Measurements from ENCODE around the gene SPEF1.

SPEF1 gene

GRCh38 chr20:3744806-3745685, 36.2 kb downstream of the SPEF1 start:
- peak; percentile 15 for DNase-seq

- no peak for DNase-seq
These were observed 37.2 kb downstream of the SPEF1 start for GRCh38 chr20:3744037-3744436.

GRCh38 chr20:3743251-3743650, 38.0 kb downstream of the SPEF1 start:
- peak; percentile 24 for DNase-seq

- no peak for DNase-seq
These were observed 39.3 kb downstream of the SPEF1 start for GRCh38 chr20:3741836-3742458.

- DNase-seq = no peak
These were observed 40.5 kb downstream of the SPEF1 start for GRCh38 chr20:3740615-3741301.

GRCh38 chr20:3739926-3740451, 41.3 kb downstream of the SPEF1 start:
- DNase-seq = no peak

GRCh38 chr20:3739054-3739925, 42.0 kb downstream of the SPEF1 start:
- DNase-seq = no peak

GRCh38 chr20:3738111-3739053, 42.9 kb downstream of the SPEF1 start:
- DNase-seq = no peak

GRCh38 chr20:3735768-3736167, 45.5 kb downstream of the SPEF1 start:
- DNase-seq = no peak

GRCh38 chr20:3734111-3734843, 47.0 kb downstream of the SPEF1 start:
- DNase-seq = no peak

- DNase-seq = no peak
These were observed 47.9 kb downstream of the SPEF1 start for GRCh38 chr20:3733119-3733995.

GRCh38 chr20:3732327-3733118, 48.7 kb downstream of the SPEF1 start, which contains the start of gene HSPA12B:
Gene HSPA12B (plus strand): TSS chr20:3732685. CDS start chr20:3738675, 5,990 bp downstream.
- no peak for DNase-seq

- no peak for DNase-seq
These were observed 49.3 kb downstream of the SPEF1 start for GRCh38 chr20:3731944-3732326.

- no peak for DNase-seq
These were observed 50.2 kb downstream of the SPEF1 start for GRCh38 chr20:3730803-3731672.

- DNase-seq = no peak
These were observed 51.3 kb downstream of the SPEF1 start for GRCh38 chr20:3729811-3730540.

- DNase-seq = no peak
These were observed 51.9 kb downstream of the SPEF1 start for GRCh38 chr20:3729378-3729777.

GRCh38 chr20:3728876-3729275, 52.4 kb downstream of the SPEF1 start:
- no peak for DNase-seq
